C4-2B (cell line): ENCODE measurements around the gene ERO1B.
"Not testable (repeated sequence)": the region's sequence is repeated elsewhere in the genome, so short reads cannot be mapped to it uniquely, and the experiment has no call there.

Experiments
- H3K27ac ChIP-seq: fragments of 450-650 bp; 2 replicates; pipeline ENCODE4 v1.5.1; 2017
- ZFX ChIP-seq: fragments of 450-650 bp; IDR thresholded peaks from 2 replicates; pipeline ENCODE4 v1.6.1; 2017
- TF ChIP-seq, protein P1 (sequence below): fragments of 450-650 bp; conservative IDR thresholded peaks from 2 replicates; pipeline ENCODE4 v1.5.1; 2017; ENCODE audit warnings: mild to moderate bottlenecking

The ERO1B gene

DNA sequence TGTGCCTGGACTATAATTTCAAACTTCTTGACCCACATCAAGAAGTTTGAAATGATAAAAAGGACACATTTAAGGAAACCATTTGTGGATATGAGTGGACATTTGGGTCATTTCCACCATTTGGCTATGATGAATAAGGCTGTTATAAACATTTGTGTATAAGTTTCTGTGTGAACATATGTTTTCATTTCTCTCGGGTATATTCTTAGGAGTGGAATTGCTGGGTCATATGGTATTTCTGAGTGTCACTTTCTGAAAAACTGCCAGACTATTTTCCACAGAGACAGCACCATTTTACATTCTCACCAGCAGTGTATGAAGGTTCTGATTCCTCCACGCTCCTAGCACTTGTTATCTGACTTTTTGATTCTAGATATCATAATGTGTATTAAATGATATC lies 88.6 kb downstream of the ERO1B start:
- H3K27ac ChIP-seq: no peak overlapping the region
- no peak for TF ChIP-seq ZFX
- TF ChIP-seq, protein P1, sequence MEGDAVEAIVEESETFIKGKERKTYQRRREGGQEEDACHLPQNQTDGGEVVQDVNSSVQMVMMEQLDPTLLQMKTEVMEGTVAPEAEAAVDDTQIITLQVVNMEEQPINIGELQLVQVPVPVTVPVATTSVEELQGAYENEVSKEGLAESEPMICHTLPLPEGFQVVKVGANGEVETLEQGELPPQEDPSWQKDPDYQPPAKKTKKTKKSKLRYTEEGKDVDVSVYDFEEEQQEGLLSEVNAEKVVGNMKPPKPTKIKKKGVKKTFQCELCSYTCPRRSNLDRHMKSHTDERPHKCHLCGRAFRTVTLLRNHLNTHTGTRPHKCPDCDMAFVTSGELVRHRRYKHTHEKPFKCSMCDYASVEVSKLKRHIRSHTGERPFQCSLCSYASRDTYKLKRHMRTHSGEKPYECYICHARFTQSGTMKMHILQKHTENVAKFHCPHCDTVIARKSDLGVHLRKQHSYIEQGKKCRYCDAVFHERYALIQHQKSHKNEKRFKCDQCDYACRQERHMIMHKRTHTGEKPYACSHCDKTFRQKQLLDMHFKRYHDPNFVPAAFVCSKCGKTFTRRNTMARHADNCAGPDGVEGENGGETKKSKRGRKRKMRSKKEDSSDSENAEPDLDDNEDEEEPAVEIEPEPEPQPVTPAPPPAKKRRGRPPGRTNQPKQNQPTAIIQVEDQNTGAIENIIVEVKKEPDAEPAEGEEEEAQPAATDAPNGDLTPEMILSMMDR: no peak

GRCh38 chr1:236188084-236188483 lies 93.7 kb downstream of the ERO1B start:
- not testable (repeated sequence) for H3K27ac ChIP-seq

GRCh38 chr1:236186471-236186870 lies 95.3 kb downstream of the ERO1B start:
- not testable (repeated sequence) for H3K27ac ChIP-seq

DNA sequence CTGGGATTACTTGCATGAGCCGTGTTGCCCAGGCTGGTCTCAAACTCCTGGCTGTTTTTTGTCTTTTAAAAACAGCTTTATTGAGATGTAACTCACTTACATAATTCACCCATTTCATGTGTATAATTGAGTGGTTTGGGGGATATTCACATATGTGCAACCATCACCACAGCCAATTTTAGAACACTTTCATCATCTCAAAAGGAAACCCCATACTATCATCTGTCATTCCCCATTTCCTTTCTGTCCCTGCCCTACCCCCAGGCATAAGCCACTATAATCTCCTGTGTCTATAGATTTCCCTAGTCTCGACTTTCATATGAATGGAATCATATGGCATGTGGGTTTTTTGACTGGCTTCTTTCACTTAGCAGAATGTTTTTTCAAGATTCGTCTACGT lies 96.1 kb downstream of the ERO1B start:
- no peak overlapping the region for H3K27ac ChIP-seq
- TF ChIP-seq, protein P1: no peak
- TF ChIP-seq ZFX: no peak

- TF ChIP-seq, protein P1: no peak
- no peak for TF ChIP-seq ZFX
- H3K27ac ChIP-seq: no peak overlapping the region
Observed at GRCh38 chr1:236181059-236181458, 100.7 kb downstream of the ERO1B start.

- no peak overlapping the region for H3K27ac ChIP-seq
- TF ChIP-seq, protein P1: no peak
- no peak for TF ChIP-seq ZFX
Observed at GRCh38 chr1:236179634-236180033, 102.1 kb downstream of the ERO1B start.

GRCh38 chr1:236176337-236177336 lies 105.1 kb downstream of the ERO1B start:
- H3K27ac ChIP-seq: no peak overlapping the region
- TF ChIP-seq, protein P1: no peak
- TF ChIP-seq ZFX: no peak

DNA sequence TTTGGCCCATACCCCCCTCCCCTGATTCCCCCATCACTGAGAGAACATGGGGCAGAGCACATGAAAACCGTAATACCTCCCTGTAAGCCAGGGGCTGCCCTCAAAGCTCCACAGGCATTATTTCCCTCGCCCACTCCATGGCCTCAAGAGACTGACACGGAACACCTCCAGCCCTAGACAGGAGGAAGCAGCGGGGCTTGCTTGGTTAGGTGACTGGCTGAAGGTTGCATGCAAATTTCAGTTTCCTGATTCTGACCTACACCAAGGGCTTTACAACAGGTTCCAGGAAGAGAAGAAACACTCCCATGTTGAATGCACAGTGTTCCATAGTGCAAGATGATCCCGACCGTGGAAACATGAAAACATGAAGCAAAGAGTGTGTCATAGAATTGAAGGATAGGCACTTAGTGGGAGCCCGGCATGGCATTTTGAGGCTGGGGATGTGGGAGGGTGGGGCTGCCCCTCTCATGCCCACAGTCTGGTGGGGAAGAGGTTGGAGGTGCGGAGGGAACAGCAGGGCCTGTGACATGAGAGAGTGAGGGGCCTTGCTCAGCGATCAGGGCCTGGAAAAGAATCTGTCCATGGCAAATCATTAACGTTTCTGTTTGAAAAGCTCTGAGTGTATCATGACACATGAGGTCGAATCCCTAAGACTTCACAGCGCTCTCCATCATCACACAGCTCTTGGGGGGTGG lies 106.0 kb downstream of the ERO1B start:
- TF ChIP-seq, protein P1: no peak
- TF ChIP-seq ZFX: no peak
- no peak overlapping the region for H3K27ac ChIP-seq
